Neural cell (in vitro differentiated cells): ENCODE data around the gene GARIN3. TPM values are rescaled to one million over a fixed set of nuclear protein-coding genes. Genes with fewer than 3 reads are reported as not detected.

Source experiments
- H2AFZ ChIP-seq: fragments of 200-600, 300-800 bp; sonication (generic), shearing (Covaris generic); 2 replicates; pipeline ENCODE4 v1.6.0; 2014; ENCODE audit warnings: low read depth, mild to moderate bottlenecking, antibody characterized with exemption, low read length, moderate library complexity
- H3F3A ChIP-seq: fragments of 200-600 bp; shearing (Covaris generic); 2 replicates; pipeline ENCODE4 v1.6.1; 2016; ENCODE audit warnings: mild to moderate bottlenecking, moderate library complexity, mixed read lengths, antibody characterized with exemption, low read length; ENCODE audit not compliant: insufficient read depth, poor library complexity, severe bottlenecking
- H3K27ac ChIP-seq: fragments of 200-600, 300-800 bp; sonication (generic), shearing (Covaris generic); 2 replicates; pipeline ENCODE4 v1.5.1; 2014; ENCODE audit warnings: mild to moderate bottlenecking, low read length, moderate library complexity
- H3K27me3 ChIP-seq: fragments of 300-800, 200-600 bp; sonication (generic), shearing (Covaris generic); 2 replicates; pipeline ENCODE4 v1.6.0; 2014; ENCODE audit warnings: mild to moderate bottlenecking, low read depth, low read length, moderate library complexity; ENCODE audit not compliant: insufficient read depth
- H3K36me3 ChIP-seq: fragments of 300-800, 200-600 bp; sonication (generic), shearing (Covaris generic); 2 replicates; pipeline ENCODE4 v1.5.1; 2014; ENCODE audit warnings: mild to moderate bottlenecking, antibody characterized with exemption, low read length, moderate library complexity; ENCODE audit not compliant: insufficient read depth
- H3K4me2 ChIP-seq: fragments of 300-800, 200-600 bp; sonication (generic), shearing (Covaris generic); 2 replicates; pipeline ENCODE4 v1.6.0; 2014; ENCODE audit warnings: mild to moderate bottlenecking, low read length
- H3K4me3 ChIP-seq: fragments of 300-800, 200-600 bp; sonication (generic), shearing (Covaris generic); 2 replicates; pipeline ENCODE4 v1.5.1; 2014; ENCODE audit warnings: mild to moderate bottlenecking, low read length, moderate library complexity
- H3K79me2 ChIP-seq: fragments of 200-600 bp; shearing (Covaris generic); replicated peaks from 2 replicates; pipeline ENCODE4 v1.6.0; 2014; ENCODE audit warnings: mild to moderate bottlenecking, low read length, moderate library complexity; ENCODE audit not compliant: insufficient read depth
- H3K9ac ChIP-seq: fragments of 300-800, 200-600 bp; sonication (generic), shearing (Covaris generic); 2 replicates; pipeline ENCODE4 v1.6.1; 2016; ENCODE audit warnings: mild to moderate bottlenecking, low read length, mixed read lengths
- H3K9me2 ChIP-seq: fragments of 200-600 bp; shearing (Covaris generic); 2 replicates; pipeline ENCODE4 v1.6.1; 2016; ENCODE audit warnings: mild to moderate bottlenecking, low read length, mixed read lengths; ENCODE audit not compliant: insufficient read depth
- H3K9me3 ChIP-seq: fragments of 200-600, 300-800 bp; sonication (generic), shearing (Covaris generic); 2 replicates; pipeline ENCODE4 v1.6.1; 2016; ENCODE audit warnings: mild to moderate bottlenecking, mixed run types, low read length, moderate library complexity, mixed read lengths
- H4K20me1 ChIP-seq: fragments of 200-600 bp; shearing (Covaris generic); 2 replicates; pipeline ENCODE4 v1.6.1; 2016; ENCODE audit warnings: mild to moderate bottlenecking, mixed run types; ENCODE audit not compliant: insufficient read depth
- CTCF ChIP-seq: fragments of 450-650 bp; IDR thresholded peaks from 2 replicates; pipeline ENCODE4 v1.5.1; 2014; ENCODE audit warnings: antibody characterized with exemption, mild to moderate bottlenecking, moderate library complexity; ENCODE audit not compliant: poor library complexity, severe bottlenecking
- EP300 ChIP-seq: fragments of 450-650 bp; conservative IDR thresholded peaks from 2 replicates; pipeline ENCODE4 v1.6.1; 2014; ENCODE audit warnings: antibody characterized with exemption, mild to moderate bottlenecking, moderate library complexity; ENCODE audit not compliant: poor library complexity, severe bottlenecking
- EZH2 ChIP-seq: fragments of 200-600, 300-800 bp; shearing (Covaris generic), sonication (generic); IDR thresholded peaks from 2 replicates; pipeline ENCODE4 v1.6.1; 2014; ENCODE audit warnings: antibody characterized with exemption, low read length, borderline replicate concordance, mild to moderate bottlenecking; ENCODE audit not compliant: insufficient read depth, poor library complexity, severe bottlenecking
- MXI1 ChIP-seq: fragments of 450-650 bp; conservative IDR thresholded peaks from 2 replicates; pipeline ENCODE4 v1.6.1; 2014; ENCODE audit warnings: antibody characterized with exemption, mild to moderate bottlenecking; ENCODE audit not compliant: poor library complexity, severe bottlenecking
- POLR2AphosphoS5 ChIP-seq: IDR thresholded peaks from 2 replicates; pipeline ENCODE4 v1.6.1; 2012
- RAD21 ChIP-seq: fragments of 450-650 bp; conservative IDR thresholded peaks from 2 replicates; pipeline ENCODE4 v1.6.1; 2014; ENCODE audit warnings: antibody characterized with exemption, mild to moderate bottlenecking, moderate library complexity
- REST ChIP-seq: IDR thresholded peaks from 2 replicates; pipeline ENCODE4 v1.6.1; 2012; ENCODE audit warnings: borderline replicate concordance
- SMC3 ChIP-seq: fragments of 450-650 bp; conservative IDR thresholded peaks from 2 replicates; pipeline ENCODE4 v1.6.1; 2014; ENCODE audit warnings: antibody characterized with exemption, mild to moderate bottlenecking, moderate library complexity; ENCODE audit not compliant: poor library complexity
- TAF1 ChIP-seq: IDR thresholded peaks from 2 replicates; pipeline ENCODE4 v1.6.1; 2012; ENCODE audit warnings: low read depth
- polyA plus RNA-seq: library from polyadenylated mRNA; depleted of rRNA; stranded (reverse); fragments of >200 nt; gene quantifications from 2 replicates; pipeline ENCODE4 v1.2.3, GENCODE V29; 2014

GARIN3 gene
- polyA plus RNA-seq, 1 donor from 2014 or later, result not detected

- H3K9ac ChIP-seq, result no peak overlapping the region
- no peaks in the 10 kb centered on the region for H3K79me2 ChIP-seq
- no peak overlapping the region for H3K27ac ChIP-seq
- H3K36me3 ChIP-seq, result no peaks in the 10 kb centered on the region
- no peak overlapping the region for H2AFZ ChIP-seq
- no peak overlapping the region for H3K4me3 ChIP-seq
- TF ChIP-seq EZH2 (no peak), TAF1 (no peak), MXI1 (no peak), SMC3 (no peak), POLR2AphosphoS5 (no peak), RAD21 (no peak), REST (no peak), EP300 (no peak)
- no peaks in the 10 kb centered on the region for H3K9me2 ChIP-seq
- H3F3A ChIP-seq, result no peaks in the 10 kb centered on the region
- H3K4me2 ChIP-seq, result no peak overlapping the region
- H3K9me3 ChIP-seq, result no peaks in the 10 kb centered on the region
- no peaks in the 10 kb centered on the region for H3K27me3 ChIP-seq
- no peaks in the 10 kb centered on the region for H4K20me1 ChIP-seq
These were observed 3.0 kb downstream of the GARIN3 start for GRCh38 chr5:157162919-157163510.

DNA sequence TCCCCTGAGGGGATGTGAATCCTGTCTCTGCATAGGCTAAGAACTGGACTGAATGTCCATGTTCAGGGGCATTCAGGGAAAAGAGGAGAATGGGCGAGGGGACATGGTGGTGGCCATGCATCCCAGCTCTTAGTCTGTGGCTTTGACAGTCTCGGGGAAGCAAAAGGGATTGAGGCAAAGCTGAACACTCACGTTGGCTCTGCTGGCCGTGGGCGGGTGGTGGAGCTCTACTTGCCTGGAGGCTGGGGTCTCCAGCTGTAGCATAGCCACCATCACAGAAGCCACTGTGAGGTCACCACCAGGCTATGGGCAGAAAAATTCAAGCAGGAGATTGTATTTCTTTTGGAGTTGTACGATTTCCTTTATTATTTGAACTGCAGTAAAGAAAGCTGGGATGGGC is 4.1 kb downstream of the GARIN3 start:
- H3K27ac ChIP-seq, result no peak overlapping the region
- no peaks in the 10 kb centered on the region for H4K20me1 ChIP-seq
- no peaks in the 10 kb centered on the region for H3K27me3 ChIP-seq
- no peaks in the 10 kb centered on the region for H3F3A ChIP-seq
- TF ChIP-seq CTCF (no peak), EP300 (no peak), RAD21 (no peak), REST (no peak), TAF1 (no peak)
- H3K36me3 ChIP-seq, result no peaks in the 10 kb centered on the region
- no peaks in the 10 kb centered on the region for H3K9me3 ChIP-seq
- H3K79me2 ChIP-seq, result no peaks in the 10 kb centered on the region
- H3K9me2 ChIP-seq, result no peaks in the 10 kb centered on the region
- no peak overlapping the region for H3K4me2 ChIP-seq
- H2AFZ ChIP-seq, result no peak overlapping the region
- H3K4me3 ChIP-seq, result no peak overlapping the region
- H3K9ac ChIP-seq, result no peak overlapping the region
